ENCODE measurements around the gene LRP4. TPM values are rescaled to one million over a fixed set of nuclear protein-coding genes. Genes with fewer than 3 reads are reported as not detected.

Gene LRP4
- polyA plus RNA-seq, 2 donors, result 2.6 to 8.2 TPM

GRCh38 chr11:46907606-46908005, 10.7 kb downstream of the LRP4 start:
- H3K4me3 ChIP-seq (ENCODE audit: low read depth in 1 of 2, low read length in 2 of 2), result no peak overlapping the region
- no peak overlapping the region for H3K27ac ChIP-seq (ENCODE audit: low read depth in 2 of 2, low read length in 1 of 2)
- H3K9me3 ChIP-seq (ENCODE audit: control insufficient read depth in 2 of 2, insufficient read depth in 1 of 2, low read depth in 1 of 2, low read length in 1 of 2), result no peaks in the 10 kb centered on the region
- no peaks in the 10 kb centered on the region for H3K27me3 ChIP-seq (ENCODE audit: control insufficient read depth in 1 of 2, insufficient read depth in 2 of 2, low read length in 2 of 2)
- WGBS, 2 donors, result 98 to 100% methylated on average over 4 of the region's 4 CpGs
- H3K4me1 ChIP-seq (ENCODE audit: control insufficient read depth in 2 of 2, insufficient read depth in 2 of 2, low read length in 1 of 2), result no peaks in the 10 kb centered on the region
- no peaks in the 10 kb centered on the region for H3K36me3 ChIP-seq (ENCODE audit: control insufficient read depth in 2 of 2, insufficient read depth in 2 of 2, low read length in 1 of 2)

- H3K27me3 ChIP-seq (ENCODE audit: control insufficient read depth in 1 of 2, insufficient read depth in 2 of 2, low read length in 2 of 2), result no peaks in the 10 kb centered on the region
- H3K36me3 ChIP-seq (ENCODE audit: control insufficient read depth in 2 of 2, insufficient read depth in 2 of 2, low read length in 1 of 2), result no peaks in the 10 kb centered on the region
- H3K4me3 ChIP-seq (ENCODE audit: low read depth in 1 of 2, low read length in 2 of 2), result no peak overlapping the region
- H3K9me3 ChIP-seq (ENCODE audit: control insufficient read depth in 2 of 2, insufficient read depth in 1 of 2, low read depth in 1 of 2, low read length in 1 of 2), result no peaks in the 10 kb centered on the region
- H3K27ac ChIP-seq (ENCODE audit: low read depth in 2 of 2, low read length in 1 of 2), result no peak overlapping the region
- no peaks in the 10 kb centered on the region for H3K4me1 ChIP-seq (ENCODE audit: control insufficient read depth in 2 of 2, insufficient read depth in 2 of 2, low read length in 1 of 2)
- WGBS, 2 donors, result 33 to 44% methylated on average over 13 of the region's 13 CpGs
Observed at GRCh38 chr11:46906609-46907041, 11.7 kb downstream of the LRP4 start.

- H3K27me3 ChIP-seq (ENCODE audit: control insufficient read depth in 1 of 2, insufficient read depth in 2 of 2, low read length in 2 of 2), result no peaks in the 10 kb centered on the region
- H3K9me3 ChIP-seq (ENCODE audit: control insufficient read depth in 2 of 2, insufficient read depth in 1 of 2, low read depth in 1 of 2, low read length in 1 of 2), result no peaks in the 10 kb centered on the region
- 75 to 92% methylated on average over 4 to 5 of the region's 5 CpGs for WGBS, 2 donors
- no peaks in the 10 kb centered on the region for H3K4me1 ChIP-seq (ENCODE audit: control insufficient read depth in 2 of 2, insufficient read depth in 2 of 2, low read length in 1 of 2)
- no peaks in the 10 kb centered on the region for H3K36me3 ChIP-seq (ENCODE audit: control insufficient read depth in 2 of 2, insufficient read depth in 2 of 2, low read length in 1 of 2)
- H3K27ac ChIP-seq (ENCODE audit: low read depth in 2 of 2, low read length in 1 of 2), result no peak overlapping the region
- no peak overlapping the region for H3K4me3 ChIP-seq (ENCODE audit: low read depth in 1 of 2, low read length in 2 of 2)
Observed at GRCh38 chr11:46905806-46906205, 12.5 kb downstream of the LRP4 start.

- no peaks in the 10 kb centered on the region for H3K27me3 ChIP-seq (ENCODE audit: control insufficient read depth in 1 of 2, insufficient read depth in 2 of 2, low read length in 2 of 2)
- no peak overlapping the region for H3K27ac ChIP-seq (ENCODE audit: low read depth in 2 of 2, low read length in 1 of 2)
- H3K9me3 ChIP-seq (ENCODE audit: control insufficient read depth in 2 of 2, insufficient read depth in 1 of 2, low read depth in 1 of 2, low read length in 1 of 2), result no peaks in the 10 kb centered on the region
- H3K4me3 ChIP-seq (ENCODE audit: low read depth in 1 of 2, low read length in 2 of 2), result no peak overlapping the region
- no peaks in the 10 kb centered on the region for H3K36me3 ChIP-seq (ENCODE audit: control insufficient read depth in 2 of 2, insufficient read depth in 2 of 2, low read length in 1 of 2)
- H3K4me1 ChIP-seq (ENCODE audit: control insufficient read depth in 2 of 2, insufficient read depth in 2 of 2, low read length in 1 of 2), result peaks cover 0 to 9% of the 10 kb centered on the region in 2 donors
- 75 to 86% methylated on average over 10 of the region's 10 CpGs for WGBS, 2 donors
Observed at GRCh38 chr11:46903846-46904245, 14.5 kb downstream of the LRP4 start.

- Histone ChIP-seq H3K36me3 (ENCODE audit: control insufficient read depth in 2 of 2, insufficient read depth in 2 of 2, low read length in 1 of 2) (peaks cover 0 to 3% of the 10 kb centered on the region in 2 donors), H3K4me1 (ENCODE audit: control insufficient read depth in 2 of 2, insufficient read depth in 2 of 2, low read length in 1 of 2) (peaks cover 3 to 13% of the 10 kb centered on the region in 2 donors), H3K27ac (ENCODE audit: low read depth in 2 of 2, low read length in 1 of 2) (no peak overlapping the region), H3K9me3 (ENCODE audit: control insufficient read depth in 2 of 2, insufficient read depth in 1 of 2, low read depth in 1 of 2, low read length in 1 of 2) (no peaks in the 10 kb centered on the region), H3K4me3 (ENCODE audit: low read depth in 1 of 2, low read length in 2 of 2) (no peak overlapping the region), H3K27me3 (ENCODE audit: control insufficient read depth in 1 of 2, insufficient read depth in 2 of 2, low read length in 2 of 2) (no peaks in the 10 kb centered on the region)
- 86 to 89% methylated on average over 6 of the region's 6 CpGs for WGBS, 2 donors
Observed at GRCh38 chr11:46902694-46903093, 15.7 kb downstream of the LRP4 start.

- WGBS, 2 donors, result 58 to 70% methylated on average over 3 of the region's 3 CpGs
- H3K27ac ChIP-seq (ENCODE audit: low read depth in 2 of 2, low read length in 1 of 2), result peak overlapping the region in 1 of 2 donors; percentile 47
Observed at GRCh38 chr11:46901156-46901555, 17.2 kb downstream of the LRP4 start.

GRCh38 chr11:46900091-46900746, 18.1 kb downstream of the LRP4 start:
- Histone ChIP-seq H3K4me1 (ENCODE audit: control insufficient read depth in 2 of 2, insufficient read depth in 2 of 2, low read length in 1 of 2) (peaks cover 3 to 21% of the 10 kb centered on the region in 2 donors), H3K27ac (ENCODE audit: low read depth in 2 of 2, low read length in 1 of 2) (peak overlapping the region in 1 of 2 donors; percentile 37), H3K4me3 (ENCODE audit: low read depth in 1 of 2, low read length in 2 of 2) (no peak overlapping the region), H3K36me3 (ENCODE audit: control insufficient read depth in 2 of 2, insufficient read depth in 2 of 2, low read length in 1 of 2) (peaks cover 0 to 9% of the 10 kb centered on the region in 2 donors), H3K27me3 (ENCODE audit: control insufficient read depth in 1 of 2, insufficient read depth in 2 of 2, low read length in 2 of 2) (no peaks in the 10 kb centered on the region), H3K9me3 (ENCODE audit: control insufficient read depth in 2 of 2, insufficient read depth in 1 of 2, low read depth in 1 of 2, low read length in 1 of 2) (no peaks in the 10 kb centered on the region)
- 77 to 83% methylated on average over 13 of the region's 13 CpGs for WGBS, 2 donors

More at GRCh38 chr11:46901156-46901555, 17.2 kb downstream of the LRP4 start:
- Histone ChIP-seq H3K4me3 (ENCODE audit: low read depth in 1 of 2, low read length in 2 of 2) (no peak overlapping the region), H3K4me1 (ENCODE audit: control insufficient read depth in 2 of 2, insufficient read depth in 2 of 2, low read length in 1 of 2) (peaks cover 3 to 15% of the 10 kb centered on the region in 2 donors), H3K27me3 (ENCODE audit: control insufficient read depth in 1 of 2, insufficient read depth in 2 of 2, low read length in 2 of 2) (no peaks in the 10 kb centered on the region), H3K9me3 (ENCODE audit: control insufficient read depth in 2 of 2, insufficient read depth in 1 of 2, low read depth in 1 of 2, low read length in 1 of 2) (no peaks in the 10 kb centered on the region), H3K36me3 (ENCODE audit: control insufficient read depth in 2 of 2, insufficient read depth in 2 of 2, low read length in 1 of 2) (peaks cover 0 to 3% of the 10 kb centered on the region in 2 donors)

- peaks cover 0 to 9% of the 10 kb centered on the region in 2 donors for H3K36me3 ChIP-seq (ENCODE audit: control insufficient read depth in 2 of 2, insufficient read depth in 2 of 2, low read length in 1 of 2)
- WGBS, 2 donors, result 91 to 92% methylated on average over 13 of the region's 13 CpGs
- H3K4me3 ChIP-seq (ENCODE audit: low read depth in 1 of 2, low read length in 2 of 2), result no peak overlapping the region
Observed at GRCh38 chr11:46899501-46900025, 18.8 kb downstream of the LRP4 start.

GRCh38 chr11:46898396-46899095, 19.8 kb downstream of the LRP4 start:
- H3K4me3 ChIP-seq (ENCODE audit: low read depth in 1 of 2, low read length in 2 of 2), result no peak overlapping the region
- H3K4me1 ChIP-seq (ENCODE audit: control insufficient read depth in 2 of 2, insufficient read depth in 2 of 2, low read length in 1 of 2), result peaks cover 3 to 21% of the 10 kb centered on the region in 2 donors
- peaks cover 0 to 12% of the 10 kb centered on the region in 2 donors for H3K36me3 ChIP-seq (ENCODE audit: control insufficient read depth in 2 of 2, insufficient read depth in 2 of 2, low read length in 1 of 2)
- H3K27ac ChIP-seq (ENCODE audit: low read depth in 2 of 2, low read length in 1 of 2), result peak overlapping the region in 1 of 2 donors; percentile 27
- WGBS, 2 donors, result 76 to 81% methylated on average over 17 of the region's 17 CpGs
- no peaks in the 10 kb centered on the region for H3K27me3 ChIP-seq (ENCODE audit: control insufficient read depth in 1 of 2, insufficient read depth in 2 of 2, low read length in 2 of 2)
- H3K9me3 ChIP-seq (ENCODE audit: control insufficient read depth in 2 of 2, insufficient read depth in 1 of 2, low read depth in 1 of 2, low read length in 1 of 2), result no peaks in the 10 kb centered on the region

More at GRCh38 chr11:46899501-46900025, 18.8 kb downstream of the LRP4 start:
- H3K4me1 ChIP-seq (ENCODE audit: control insufficient read depth in 2 of 2, insufficient read depth in 2 of 2, low read length in 1 of 2), result peaks cover 3 to 21% of the 10 kb centered on the region in 2 donors
- H3K27me3 ChIP-seq (ENCODE audit: control insufficient read depth in 1 of 2, insufficient read depth in 2 of 2, low read length in 2 of 2), result no peaks in the 10 kb centered on the region
- H3K27ac ChIP-seq (ENCODE audit: low read depth in 2 of 2, low read length in 1 of 2), result no peak overlapping the region
- no peaks in the 10 kb centered on the region for H3K9me3 ChIP-seq (ENCODE audit: control insufficient read depth in 2 of 2, insufficient read depth in 1 of 2, low read depth in 1 of 2, low read length in 1 of 2)
